Psoas muscle (tissue), 8 donors: ENCODE measurements around the gene M6PR. TPM values are rescaled to one million over a fixed set of nuclear protein-coding genes. Genes with fewer than 3 reads are reported as not detected.
"Not testable (repeated sequence)": the region's sequence is repeated elsewhere in the genome, so short reads cannot be mapped to it uniquely, and the experiment has no call there.

Experiments used
- ATAC-seq, 4 donors: fragments of 200-7000 bp; cut with Tn5 transposase; one replicate each; pipeline ENCODE4 v1.9.1; 2020; ENCODE audit warnings: moderate library complexity in 3 of 4, mild to moderate bottlenecking in 2 of 4
- DNase-seq, 2 donors: peaks; one replicate each; pipeline ENCODE4 v3.0.0-alpha.2; 2020
- H3K27ac ChIP-seq: fragments of 200-600 bp; one replicate; pipeline ENCODE4 v1.8.0; 2022
- H3K27me3 ChIP-seq, 3 donors: fragments of 200-600 bp in 1 of 3; one replicate each; pipeline versions ENCODE4 v1.6.1 to v1.8.0; 2013 to 2022; ENCODE audit warnings: low read length in 2 of 3, mild to moderate bottlenecking in 2 of 3, moderate library complexity in 1 of 3; ENCODE audit not compliant: insufficient read depth in 3 of 3
- H3K36me3 ChIP-seq, 2 donors: fragments of 200-600 bp in 1 of 2; one replicate each; pipeline versions ENCODE4 v1.6.1 to v1.8.0; 2013 to 2022; ENCODE audit warnings: low read depth in 1 of 2, mild to moderate bottlenecking in 1 of 2, moderate library complexity in 1 of 2; ENCODE audit not compliant: insufficient read depth in 1 of 2
- H3K4me1 ChIP-seq: fragments of 200-600 bp; one replicate; pipeline ENCODE4 v1.8.0; 2022
- H3K4me3 ChIP-seq: fragments of 200-600 bp; one replicate; pipeline ENCODE4 v1.8.0; 2022; ENCODE audit warnings: mild to moderate bottlenecking
- H3K9me3 ChIP-seq: fragments of 200-600 bp; one replicate; pipeline ENCODE4 v1.8.0; 2022
- CTCF ChIP-seq: fragments of 200-600 bp; IDR thresholded peaks from one replicate; pipeline ENCODE4 v1.8.0; 2022; ENCODE audit warnings: antibody characterized with exemption
- WGBS, 3 donors: extraction: QIAGEN DNeasy Blood & Tissue Kit; methylation state at CpG; one replicate each; pipeline versions ENCODE4 v1.1.6 to v1.1.7; 2013; 5-methylcytosine and 5-hydroxymethylcytosine counted together
- intact Hi-C, 2 donors: fragments of 100-400 bp; cut with DNase I; formaldehyde crosslinking; loops; one replicate each; pipeline versions ENCODE4 v1.11.0 to v1.14.2; 2022
- polyA plus RNA-seq, 3 donors: library from polyadenylated mRNA; stranded (reverse); fragments of 200-250 nt; gene quantifications; one replicate each; pipeline ENCODE4 v1.2.3, GENCODE V29; 2013
- total RNA-seq, 4 donors: library from RNA; stranded (reverse); fragmentation: NEBNext Ultra II Directional in 2 of 4; extraction: Animal tissue kit (Norgen Biotek cat#: 25700) in 2 of 4; gene quantifications; one replicate each; pipeline versions ENCODE4 v1.2.1 to v1.2.4, GENCODE V29; 2021 to 2023
- donor health status: healthy with polysubstance abuse.
- donor health status: DM: no; HTN: no; CAD: no; lungs with moderate emphysema.
- donor health status: Bipolar disorder and iron deficiency.
- donor health status: healthy.
- donor health status: DM: yes; HTN: yes; CAD: no.
- donor health status: DM: no; HTN: no; CAD: no.
- donor health status: DM: no; HTN: no; CAD: no.
- donor health status: DM: yes; HTN: yes; CAD: no.

M6PR gene
- total and polyA plus RNA-seq, 7 donors: 45.0 to 102 (median 63.2) TPM

DNA sequence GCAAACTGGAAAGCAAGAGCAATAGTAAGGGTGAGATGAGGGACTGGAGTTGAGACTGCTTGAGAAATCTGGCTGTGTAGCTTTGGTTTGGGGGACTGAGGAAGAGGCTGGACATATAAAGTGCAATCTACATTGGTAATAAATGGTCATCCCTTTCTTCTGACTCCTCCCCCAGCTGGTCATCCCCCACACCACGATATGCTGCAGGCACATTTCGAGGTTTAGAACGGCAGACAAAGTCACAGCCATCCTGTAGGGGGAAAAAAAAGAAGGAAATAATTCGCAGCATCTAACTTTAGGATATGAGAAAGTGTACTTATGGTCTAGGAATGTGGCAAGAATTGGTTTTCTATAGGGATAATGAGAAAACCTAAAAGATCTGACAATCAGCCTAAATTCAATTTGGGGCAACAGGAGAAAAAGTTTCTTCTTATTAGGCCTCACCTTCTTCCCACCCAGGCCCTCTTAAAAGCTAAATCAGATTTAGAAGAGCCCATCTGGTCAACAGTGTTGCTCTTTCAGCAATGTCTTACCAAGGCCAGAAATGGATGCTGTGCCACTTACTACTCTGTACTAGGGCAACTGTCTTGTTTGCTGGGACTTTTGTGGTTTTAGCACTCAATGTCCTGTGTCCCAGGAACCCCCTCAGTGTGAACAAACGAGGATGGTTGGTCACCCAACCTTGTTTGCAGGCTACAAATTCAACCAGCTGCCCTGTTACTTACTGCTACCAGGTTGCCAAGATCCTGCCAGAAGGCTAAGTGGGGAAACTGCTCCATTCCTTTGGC, 7.6 kb downstream of the M6PR start:
- 64 to 80% (median 72%) methylated on average over 5 of the region's 5 CpGs for WGBS, 3 donors
- intact Hi-C loops: no loop called here
- TF ChIP-seq CTCF: no peak
- Histone ChIP-seq H3K4me3 (no peak overlapping the region), H3K9me3 (no peaks in the 10 kb centered on the region), H3K4me1 (peaks cover 1% of the 10 kb centered on the region), H3K27me3 (no peaks in the 10 kb centered on the region), H3K36me3 (peaks cover 9 to 80% of the 10 kb centered on the region in 2 donors), H3K27ac (no peak overlapping the region)
- DNase-seq (no peak), ATAC-seq (no peak)

DNA sequence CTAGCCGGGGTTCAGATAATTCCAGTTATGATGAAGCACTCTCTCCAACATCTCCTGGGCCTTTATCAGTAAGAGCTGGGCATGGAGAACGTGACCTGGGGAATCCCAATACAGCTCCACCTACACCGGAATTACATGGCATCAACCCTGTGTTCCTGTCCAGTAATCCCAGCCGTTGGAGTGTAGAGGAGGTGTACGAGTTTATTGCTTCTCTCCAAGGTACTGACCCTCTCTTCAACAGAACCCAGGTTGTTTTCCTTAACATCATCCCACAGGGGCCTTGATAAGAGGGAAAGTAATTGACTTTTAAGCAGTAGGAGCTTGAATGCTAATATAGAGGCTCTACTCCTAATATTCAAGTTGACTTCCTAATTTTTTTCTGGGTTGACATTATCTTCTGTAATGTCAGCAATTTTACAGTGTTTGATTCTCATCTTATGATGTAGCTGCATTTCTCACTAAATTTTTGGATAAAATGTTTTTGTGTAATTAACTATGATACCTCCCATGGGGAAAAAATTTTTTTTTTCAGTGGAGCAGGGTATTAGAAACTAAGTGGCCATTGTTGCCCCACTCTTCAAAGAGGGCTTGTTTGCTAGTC, 11.5 kb downstream of the M6PR start:
- H3K9me3 ChIP-seq, H3K27ac ChIP-seq, ATAC-seq, DNase-seq, H3K4me3 ChIP-seq, H3K27me3 ChIP-seq, intact Hi-C loops, H3K4me1 ChIP-seq: not testable (repeated sequence)
- WGBS, 3 donors: 62 to 81% (median 77%) methylated on average over 3 of the region's 5 CpGs
- peaks cover 7 to 77% of the 10 kb centered on the region in 2 donors for H3K36me3 ChIP-seq

DNA sequence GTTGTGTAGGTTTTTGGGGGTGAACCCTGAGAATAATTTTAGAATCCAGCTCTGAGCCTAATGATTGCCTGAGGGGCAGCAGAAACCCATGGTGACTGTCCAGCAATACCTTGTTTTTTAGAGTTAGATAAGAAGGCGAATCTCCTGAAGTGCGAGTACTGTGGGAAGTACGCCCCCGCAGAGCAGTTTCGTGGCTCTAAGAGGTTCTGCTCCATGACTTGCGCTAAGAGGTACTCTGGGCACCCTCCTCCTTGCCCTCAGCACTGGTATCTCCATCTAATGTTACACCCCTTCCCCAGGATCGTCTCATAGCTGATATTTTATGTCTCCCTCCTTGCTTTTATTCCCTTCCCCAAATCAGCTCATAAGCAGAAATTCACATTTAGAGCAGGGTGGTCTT, 12.7 kb downstream of the M6PR start:
- no peak for ATAC-seq
- intact Hi-C loops: no loop called here
- Histone ChIP-seq H3K27ac (no peak overlapping the region), H3K9me3 (no peaks in the 10 kb centered on the region), H3K27me3 (no peaks in the 10 kb centered on the region), H3K4me3 (no peak overlapping the region), H3K36me3 (peaks cover 4 to 72% of the 10 kb centered on the region in 2 donors), H3K4me1 (no peaks in the 10 kb centered on the region)
- WGBS, 3 donors: 93 to 94% (median 93%) methylated on average over 7 of the region's 7 CpGs
- no peak for DNase-seq
- TF ChIP-seq CTCF: no peak

- ATAC-seq, H3K27ac ChIP-seq, H3K4me1 ChIP-seq, H3K4me3 ChIP-seq, H3K27me3 ChIP-seq, H3K9me3 ChIP-seq, intact Hi-C loops, DNase-seq: not testable (repeated sequence)
- H3K36me3 ChIP-seq: peaks cover 7 to 87% of the 10 kb centered on the region in 2 donors
- 81 to 87% (median 87%) methylated on average over 4 of the region's 4 CpGs for WGBS, 3 donors
Measured at GRCh38 chr12:8934080-8934479, 15.4 kb downstream of the M6PR start.

DNA sequence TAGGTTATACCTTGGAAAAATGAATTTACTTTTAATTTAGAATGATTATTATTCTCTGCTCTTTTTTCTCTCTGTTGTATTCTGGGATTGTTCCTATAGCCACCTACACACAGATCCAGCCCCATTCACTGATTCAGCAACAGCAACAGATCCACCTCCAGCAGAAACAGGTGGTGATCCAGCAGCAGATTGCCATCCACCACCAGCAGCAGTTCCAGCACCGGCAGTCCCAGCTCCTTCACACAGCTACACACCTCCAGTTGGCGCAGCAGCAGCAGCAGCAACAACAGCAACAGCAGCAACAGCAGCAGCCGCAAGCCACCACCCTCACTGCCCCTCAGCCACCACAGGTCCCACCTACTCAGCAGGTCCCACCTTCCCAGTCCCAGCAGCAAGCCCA, 17.0 kb downstream of the M6PR start:
- H3K27ac ChIP-seq, DNase-seq, H3K27me3 ChIP-seq, H3K4me3 ChIP-seq, H3K9me3 ChIP-seq, H3K4me1 ChIP-seq, intact Hi-C loops, ATAC-seq: not testable (repeated sequence)
- 94 to 96% (median 94%) methylated on average over 2 of the region's 3 CpGs for WGBS, 3 donors
- H3K36me3 ChIP-seq: peaks cover 7 to 81% of the 10 kb centered on the region in 2 donors

GRCh38 chr12:8930655-8931323, 18.7 kb downstream of the M6PR start:
- DNase-seq, H3K4me1 ChIP-seq, H3K27ac ChIP-seq, H3K9me3 ChIP-seq, ATAC-seq, H3K27me3 ChIP-seq, H3K4me3 ChIP-seq, intact Hi-C loops: not testable (repeated sequence)
- peaks cover 3 to 65% of the 10 kb centered on the region in 2 donors for H3K36me3 ChIP-seq
- 90 to 96% (median 94%) methylated on average over 4 of the region's 4 CpGs for WGBS, 3 donors
